Duodenal mucosa (tissue), 2 donors: Measurements from ENCODE around the gene GNAS-AS1.
"Not testable (repeated sequence)": the region's sequence is repeated elsewhere in the genome, so short reads cannot be mapped to it uniquely, and the experiment has no call there.

Experiments used
- H3K27ac ChIP-seq: one replicate; pipeline ENCODE4 v1.7.0; 2013; ENCODE audit warnings: low read depth, low read length
- H3K27me3 ChIP-seq, 2 donors: one replicate each; pipeline ENCODE4 v1.7.0; 2013; ENCODE audit warnings: low read length in 2 of 2, control low read depth in 1 of 2; ENCODE audit not compliant: insufficient read depth in 2 of 2, control insufficient read depth in 1 of 2
- H3K36me3 ChIP-seq, 2 donors: one replicate each; pipeline ENCODE4 v1.7.0; 2013; ENCODE audit warnings: low read length in 2 of 2, control low read depth in 1 of 2; ENCODE audit not compliant: insufficient read depth in 2 of 2, control insufficient read depth in 1 of 2
- H3K4me1 ChIP-seq, 2 donors: one replicate each; pipeline ENCODE4 v1.7.0; 2013; ENCODE audit warnings: low read length in 2 of 2, control low read depth in 1 of 2; ENCODE audit not compliant: insufficient read depth in 2 of 2, control insufficient read depth in 1 of 2
- H3K4me3 ChIP-seq, 2 donors: one replicate each; pipeline ENCODE4 v1.7.0; 2013; ENCODE audit warnings: low read length in 2 of 2, low read depth in 1 of 2
- H3K9ac ChIP-seq, 2 donors: one replicate each; pipeline ENCODE4 v1.7.0; 2013; ENCODE audit warnings: low read length in 2 of 2, low read depth in 1 of 2
- H3K9me3 ChIP-seq, 2 donors: one replicate each; pipeline ENCODE4 v1.7.0; 2013; ENCODE audit warnings: low read length in 2 of 2, control low read depth in 1 of 2; ENCODE audit not compliant: control insufficient read depth in 1 of 2

GNAS-AS1 gene

GRCh38 chr20:58836616-58837204, 14.0 kb downstream of the GNAS-AS1 start:
- Histone ChIP-seq H3K9me3 (no peaks in the 10 kb centered on the region), H3K4me1 (no peaks in the 10 kb centered on the region), H3K36me3 (no peaks in the 10 kb centered on the region), H3K4me3 (no peak overlapping the region), H3K27ac (no peak overlapping the region), H3K27me3 (peaks cover 3 to 12% of the 10 kb centered on the region in 2 donors), H3K9ac (no peak overlapping the region)

- no peak overlapping the region for H3K9ac ChIP-seq
- H3K27ac ChIP-seq = no peak overlapping the region
- peaks cover 0 to 9% of the 10 kb centered on the region in 2 donors for H3K27me3 ChIP-seq
- H3K4me3 ChIP-seq = no peak overlapping the region
- H3K36me3 ChIP-seq = no peaks in the 10 kb centered on the region
- no peaks in the 10 kb centered on the region for H3K9me3 ChIP-seq
- no peaks in the 10 kb centered on the region for H3K4me1 ChIP-seq
Measured at GRCh38 chr20:58835231-58835630, 15.5 kb downstream of the GNAS-AS1 start.

GRCh38 chr20:58833921-58834320, 16.8 kb downstream of the GNAS-AS1 start:
- Histone ChIP-seq H3K27ac (no peak overlapping the region), H3K36me3 (no peaks in the 10 kb centered on the region), H3K9me3 (no peaks in the 10 kb centered on the region), H3K4me3 (no peak overlapping the region), H3K27me3 (peaks cover 0 to 2% of the 10 kb centered on the region in 2 donors), H3K4me1 (no peaks in the 10 kb centered on the region), H3K9ac (no peak overlapping the region)

- no peaks in the 10 kb centered on the region for H3K36me3 ChIP-seq
- no peaks in the 10 kb centered on the region for H3K27me3 ChIP-seq
- H3K4me3 ChIP-seq = no peak overlapping the region
- H3K27ac ChIP-seq = no peak overlapping the region
- no peak overlapping the region for H3K9ac ChIP-seq
- no peaks in the 10 kb centered on the region for H3K4me1 ChIP-seq
- H3K9me3 ChIP-seq = no peaks in the 10 kb centered on the region
Measured at GRCh38 chr20:58832457-58832856, 18.2 kb downstream of the GNAS-AS1 start.

GRCh38 chr20:58829531-58829941, 21.2 kb downstream of the GNAS-AS1 start:
- Histone ChIP-seq H3K27ac (no peak overlapping the region), H3K36me3 (no peaks in the 10 kb centered on the region), H3K4me3 (no peak overlapping the region), H3K4me1 (no peaks in the 10 kb centered on the region), H3K9ac (no peak overlapping the region), H3K9me3 (no peaks in the 10 kb centered on the region), H3K27me3 (no peaks in the 10 kb centered on the region)

GRCh38 chr20:58828804-58829203, 21.9 kb downstream of the GNAS-AS1 start:
- not testable (repeated sequence) for H3K9me3 ChIP-seq, H3K27me3 ChIP-seq, H3K36me3 ChIP-seq, H3K27ac ChIP-seq, H3K4me1 ChIP-seq, H3K9ac ChIP-seq, H3K4me3 ChIP-seq

- H3K4me1 ChIP-seq = no peaks in the 10 kb centered on the region
- H3K27ac ChIP-seq = no peak overlapping the region
- no peak overlapping the region for H3K4me3 ChIP-seq
- no peak overlapping the region for H3K9ac ChIP-seq
- no peaks in the 10 kb centered on the region for H3K9me3 ChIP-seq
- no peaks in the 10 kb centered on the region for H3K36me3 ChIP-seq
- H3K27me3 ChIP-seq = no peaks in the 10 kb centered on the region
Measured at GRCh38 chr20:58828136-58828535, 22.6 kb downstream of the GNAS-AS1 start.

- Histone ChIP-seq H3K27me3 (no peaks in the 10 kb centered on the region), H3K9me3 (no peaks in the 10 kb centered on the region), H3K27ac (no peak overlapping the region), H3K9ac (no peak overlapping the region), H3K36me3 (no peaks in the 10 kb centered on the region), H3K4me3 (no peak overlapping the region), H3K4me1 (no peaks in the 10 kb centered on the region)
Measured at GRCh38 chr20:58826271-58826670, 24.4 kb downstream of the GNAS-AS1 start.

- no peaks in the 10 kb centered on the region for H3K4me1 ChIP-seq
- H3K4me3 ChIP-seq = no peak overlapping the region
- no peaks in the 10 kb centered on the region for H3K9me3 ChIP-seq
- no peaks in the 10 kb centered on the region for H3K36me3 ChIP-seq
- no peak overlapping the region for H3K9ac ChIP-seq
- H3K27me3 ChIP-seq = no peaks in the 10 kb centered on the region
- H3K27ac ChIP-seq = no peak overlapping the region
Measured at GRCh38 chr20:58825450-58825849, 25.3 kb downstream of the GNAS-AS1 start.

- Histone ChIP-seq H3K4me1 (no peaks in the 10 kb centered on the region), H3K9ac (no peak overlapping the region), H3K4me3 (no peak overlapping the region), H3K27ac (no peak overlapping the region), H3K36me3 (no peaks in the 10 kb centered on the region), H3K9me3 (no peaks in the 10 kb centered on the region), H3K27me3 (no peaks in the 10 kb centered on the region)
Measured at GRCh38 chr20:58824843-58825242, 25.9 kb downstream of the GNAS-AS1 start.
